Parathyroid adenoma (tissue), 2 donors: ENCODE data around the gene TAF1D.

Source experiments
- H2AFZ ChIP-seq: fragments of 300-600 bp; sonication (generic); one replicate; pipeline ENCODE4 v1.7.0; 2017; ENCODE audit warnings: antibody characterized with exemption, mild to moderate bottlenecking
- H3K27ac ChIP-seq: fragments of 300-600 bp; sonication (generic); one replicate; pipeline ENCODE4 v1.7.0; 2017
- H3K27me3 ChIP-seq: fragments of 300-600 bp; sonication (generic); one replicate; pipeline ENCODE4 v1.7.0; 2017; ENCODE audit warnings: low read length; ENCODE audit not compliant: control insufficient read depth, insufficient read depth
- H3K36me3 ChIP-seq: fragments of 300-600 bp; sonication (generic); one replicate; pipeline ENCODE4 v1.7.0; 2017; ENCODE audit warnings: low read length; ENCODE audit not compliant: control insufficient read depth, insufficient read depth
- H3K4me1 ChIP-seq: fragments of 300-600 bp; sonication (generic); one replicate; pipeline ENCODE4 v1.7.0; 2017; ENCODE audit warnings: control low read depth
- H3K4me2 ChIP-seq: fragments of 300-600 bp; sonication (generic); one replicate; pipeline ENCODE4 v1.7.0; 2017; ENCODE audit warnings: low read length
- H3K4me3 ChIP-seq: fragments of 300-600 bp; sonication (generic); one replicate; pipeline ENCODE4 v1.7.0; 2017; ENCODE audit warnings: low read depth, low read length
- H3K79me2 ChIP-seq: fragments of 300-600 bp; sonication (generic); one replicate; pipeline ENCODE4 v1.7.0; 2017; ENCODE audit warnings: control low read depth
- H3K9ac ChIP-seq: fragments of 300-600 bp; sonication (generic); one replicate; pipeline ENCODE4 v1.7.0; 2017; ENCODE audit warnings: mild to moderate bottlenecking
- H3K9me3 ChIP-seq: fragments of 300-600 bp; sonication (generic); one replicate; pipeline ENCODE4 v1.7.0; 2017; ENCODE audit warnings: low read length; ENCODE audit not compliant: control insufficient read depth
- TF ChIP-seq, protein P1 (sequence below): fragments of 300-600 bp; sonication (generic); IDR thresholded peaks from one replicate; pipeline ENCODE4 v1.7.0; 2017; ENCODE audit warnings: antibody characterized with exemption, mild to moderate bottlenecking
- donor health status: primary hyperparathyroidism.

TAF1D gene

GRCh38 chr11:93719310-93719709, 22.0 kb downstream of the TAF1D start:
- Histone ChIP-seq H3K4me3 (no peak overlapping the region), H3K36me3 (no peaks in the 10 kb centered on the region), H2AFZ (no peak overlapping the region), H3K27ac (no peak overlapping the region), H3K4me2 (no peak overlapping the region), H3K27me3 (no peaks in the 10 kb centered on the region), H3K9ac (no peak overlapping the region), H3K9me3 (no peaks in the 10 kb centered on the region), H3K4me1 (no peaks in the 10 kb centered on the region), H3K79me2 (no peaks in the 10 kb centered on the region)
- TF ChIP-seq, protein P1, sequence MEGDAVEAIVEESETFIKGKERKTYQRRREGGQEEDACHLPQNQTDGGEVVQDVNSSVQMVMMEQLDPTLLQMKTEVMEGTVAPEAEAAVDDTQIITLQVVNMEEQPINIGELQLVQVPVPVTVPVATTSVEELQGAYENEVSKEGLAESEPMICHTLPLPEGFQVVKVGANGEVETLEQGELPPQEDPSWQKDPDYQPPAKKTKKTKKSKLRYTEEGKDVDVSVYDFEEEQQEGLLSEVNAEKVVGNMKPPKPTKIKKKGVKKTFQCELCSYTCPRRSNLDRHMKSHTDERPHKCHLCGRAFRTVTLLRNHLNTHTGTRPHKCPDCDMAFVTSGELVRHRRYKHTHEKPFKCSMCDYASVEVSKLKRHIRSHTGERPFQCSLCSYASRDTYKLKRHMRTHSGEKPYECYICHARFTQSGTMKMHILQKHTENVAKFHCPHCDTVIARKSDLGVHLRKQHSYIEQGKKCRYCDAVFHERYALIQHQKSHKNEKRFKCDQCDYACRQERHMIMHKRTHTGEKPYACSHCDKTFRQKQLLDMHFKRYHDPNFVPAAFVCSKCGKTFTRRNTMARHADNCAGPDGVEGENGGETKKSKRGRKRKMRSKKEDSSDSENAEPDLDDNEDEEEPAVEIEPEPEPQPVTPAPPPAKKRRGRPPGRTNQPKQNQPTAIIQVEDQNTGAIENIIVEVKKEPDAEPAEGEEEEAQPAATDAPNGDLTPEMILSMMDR, result no peak

GRCh38 chr11:93718057-93718563, 23.2 kb downstream of the TAF1D start:
- TF ChIP-seq, protein P1, result no peak
- H3K4me3 ChIP-seq, result no peak overlapping the region
- no peaks in the 10 kb centered on the region for H3K9me3 ChIP-seq
- no peak overlapping the region for H3K27ac ChIP-seq
- H3K27me3 ChIP-seq, result no peaks in the 10 kb centered on the region
- no peaks in the 10 kb centered on the region for H3K79me2 ChIP-seq
- H3K9ac ChIP-seq, result no peak overlapping the region
- H2AFZ ChIP-seq, result no peak overlapping the region
- no peaks in the 10 kb centered on the region for H3K4me1 ChIP-seq
- H3K4me2 ChIP-seq, result no peak overlapping the region
- no peaks in the 10 kb centered on the region for H3K36me3 ChIP-seq

- Histone ChIP-seq H3K4me3 (no peak overlapping the region), H3K9ac (no peak overlapping the region), H2AFZ (no peak overlapping the region), H3K36me3 (no peaks in the 10 kb centered on the region), H3K79me2 (no peaks in the 10 kb centered on the region), H3K4me1 (no peaks in the 10 kb centered on the region), H3K27me3 (no peaks in the 10 kb centered on the region), H3K9me3 (no peaks in the 10 kb centered on the region), H3K4me2 (no peak overlapping the region), H3K27ac (no peak overlapping the region)
- TF ChIP-seq, protein P1, result no peak
Observed at GRCh38 chr11:93717501-93717900, 23.8 kb downstream of the TAF1D start.

GRCh38 chr11:93715797-93716396, 25.4 kb downstream of the TAF1D start:
- H3K4me3 ChIP-seq, result no peak overlapping the region
- H3K9me3 ChIP-seq, result no peaks in the 10 kb centered on the region
- H3K27ac ChIP-seq, result no peak overlapping the region
- H3K36me3 ChIP-seq, result no peaks in the 10 kb centered on the region
- H3K4me2 ChIP-seq, result no peak overlapping the region
- TF ChIP-seq, protein P1, result no peak
- no peaks in the 10 kb centered on the region for H3K4me1 ChIP-seq
- H3K79me2 ChIP-seq, result no peaks in the 10 kb centered on the region
- no peak overlapping the region for H2AFZ ChIP-seq
- H3K9ac ChIP-seq, result no peak overlapping the region
- no peaks in the 10 kb centered on the region for H3K27me3 ChIP-seq

- H3K27me3 ChIP-seq, result no peaks in the 10 kb centered on the region
- H3K27ac ChIP-seq, result no peak overlapping the region
- no peak overlapping the region for H3K4me3 ChIP-seq
- H3K9ac ChIP-seq, result no peak overlapping the region
- H3K4me1 ChIP-seq, result no peaks in the 10 kb centered on the region
- H3K79me2 ChIP-seq, result no peaks in the 10 kb centered on the region
- TF ChIP-seq, protein P1, result no peak
- no peak overlapping the region for H3K4me2 ChIP-seq
- no peak overlapping the region for H2AFZ ChIP-seq
- H3K9me3 ChIP-seq, result no peaks in the 10 kb centered on the region
- H3K36me3 ChIP-seq, result no peaks in the 10 kb centered on the region
Observed at GRCh38 chr11:93712678-93713077, 28.6 kb downstream of the TAF1D start.
